ENCODE data around the gene IAPP.

DNA sequence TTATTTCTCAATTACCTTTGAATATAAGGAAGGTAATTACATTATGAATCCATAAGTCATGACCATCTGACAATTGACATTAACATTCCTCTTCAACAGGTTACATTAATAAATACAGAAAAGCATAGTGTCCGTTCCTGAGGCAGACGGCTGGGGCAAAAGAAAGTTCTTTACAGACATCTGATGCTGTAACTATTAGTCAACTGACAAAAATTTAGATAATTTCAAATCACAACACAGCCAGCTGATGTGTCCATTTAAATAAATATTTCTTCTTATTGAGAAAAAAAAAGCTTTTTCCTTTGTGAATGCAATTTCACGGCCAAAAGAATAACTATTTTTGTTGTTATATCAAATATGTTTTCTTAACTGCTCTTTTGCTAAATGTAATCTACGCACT is 55.5 kb downstream of the IAPP start:
- TF ChIP-seq, protein P1, sequence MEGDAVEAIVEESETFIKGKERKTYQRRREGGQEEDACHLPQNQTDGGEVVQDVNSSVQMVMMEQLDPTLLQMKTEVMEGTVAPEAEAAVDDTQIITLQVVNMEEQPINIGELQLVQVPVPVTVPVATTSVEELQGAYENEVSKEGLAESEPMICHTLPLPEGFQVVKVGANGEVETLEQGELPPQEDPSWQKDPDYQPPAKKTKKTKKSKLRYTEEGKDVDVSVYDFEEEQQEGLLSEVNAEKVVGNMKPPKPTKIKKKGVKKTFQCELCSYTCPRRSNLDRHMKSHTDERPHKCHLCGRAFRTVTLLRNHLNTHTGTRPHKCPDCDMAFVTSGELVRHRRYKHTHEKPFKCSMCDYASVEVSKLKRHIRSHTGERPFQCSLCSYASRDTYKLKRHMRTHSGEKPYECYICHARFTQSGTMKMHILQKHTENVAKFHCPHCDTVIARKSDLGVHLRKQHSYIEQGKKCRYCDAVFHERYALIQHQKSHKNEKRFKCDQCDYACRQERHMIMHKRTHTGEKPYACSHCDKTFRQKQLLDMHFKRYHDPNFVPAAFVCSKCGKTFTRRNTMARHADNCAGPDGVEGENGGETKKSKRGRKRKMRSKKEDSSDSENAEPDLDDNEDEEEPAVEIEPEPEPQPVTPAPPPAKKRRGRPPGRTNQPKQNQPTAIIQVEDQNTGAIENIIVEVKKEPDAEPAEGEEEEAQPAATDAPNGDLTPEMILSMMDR (IDR thresholded peaks at IDR 0.05) = no peak
- no peak for TF ChIP-seq POLR2A (IDR thresholded peaks at IDR 0.05)

Measured in suprapubic skin (tissue), 3 donors.